Breast epithelium (tissue), 3 donors: Measurements from ENCODE around the gene PRLH.

Source experiments
- CTCF ChIP-seq, 3 donors: fragments of 450-650 bp; IDR thresholded peaks; one replicate each; pipeline ENCODE4 v1.5.1; 2016 to 2017; ENCODE audit warnings: antibody characterized with exemption in 3 of 3, mild to moderate bottlenecking in 3 of 3, moderate library complexity in 3 of 3
- POLR2A ChIP-seq: fragments of 450-650 bp; IDR thresholded peaks from one replicate; pipeline ENCODE4 v1.6.1; 2016; ENCODE audit warnings: antibody characterized with exemption, mild to moderate bottlenecking, moderate library complexity
- POLR2AphosphoS5 ChIP-seq, 3 donors: sonication (generic); formaldehyde crosslinking; IDR thresholded peaks; one replicate each; pipeline ENCODE4 v1.6.1; 2017; ENCODE audit warnings: antibody characterized with exemption in 3 of 3

DNA sequence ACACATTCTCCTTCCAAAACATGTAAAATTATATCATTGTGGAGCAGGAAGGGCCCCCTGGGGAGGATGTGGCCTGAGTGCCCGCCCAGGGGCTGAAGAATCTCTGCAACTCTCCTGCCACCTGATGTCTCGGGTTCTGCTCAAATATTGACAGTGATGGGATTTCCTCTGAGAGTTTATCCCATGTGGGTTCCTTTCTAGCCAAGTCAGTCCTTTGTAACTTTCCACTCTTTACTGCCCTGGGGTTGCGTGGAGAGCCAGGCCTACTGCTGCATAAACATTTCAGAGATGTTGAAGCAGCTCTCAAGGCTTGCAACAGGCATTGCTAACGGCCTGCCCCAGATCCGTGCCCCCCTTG is 28.1 kb downstream of the PRLH start:
- TF ChIP-seq CTCF (IDR thresholded peaks at IDR 0.05) (no peak), POLR2AphosphoS5 (IDR thresholded peaks at IDR 0.05) (no peak), POLR2A (no peak)
